Diencephalon (tissue), 1 donor: ENCODE results near the gene ADAM22. TPM values are rescaled to one million over a fixed set of nuclear protein-coding genes. Genes with fewer than 3 reads are reported as not detected.

Experiments used
- total RNA-seq: library from RNA; depleted of rRNA; stranded (reverse); fragments of >200 nt; gene quantifications from one replicate; pipeline ENCODE4 v1.2.3, GENCODE V29; 2014

Gene ADAM22, protein sequence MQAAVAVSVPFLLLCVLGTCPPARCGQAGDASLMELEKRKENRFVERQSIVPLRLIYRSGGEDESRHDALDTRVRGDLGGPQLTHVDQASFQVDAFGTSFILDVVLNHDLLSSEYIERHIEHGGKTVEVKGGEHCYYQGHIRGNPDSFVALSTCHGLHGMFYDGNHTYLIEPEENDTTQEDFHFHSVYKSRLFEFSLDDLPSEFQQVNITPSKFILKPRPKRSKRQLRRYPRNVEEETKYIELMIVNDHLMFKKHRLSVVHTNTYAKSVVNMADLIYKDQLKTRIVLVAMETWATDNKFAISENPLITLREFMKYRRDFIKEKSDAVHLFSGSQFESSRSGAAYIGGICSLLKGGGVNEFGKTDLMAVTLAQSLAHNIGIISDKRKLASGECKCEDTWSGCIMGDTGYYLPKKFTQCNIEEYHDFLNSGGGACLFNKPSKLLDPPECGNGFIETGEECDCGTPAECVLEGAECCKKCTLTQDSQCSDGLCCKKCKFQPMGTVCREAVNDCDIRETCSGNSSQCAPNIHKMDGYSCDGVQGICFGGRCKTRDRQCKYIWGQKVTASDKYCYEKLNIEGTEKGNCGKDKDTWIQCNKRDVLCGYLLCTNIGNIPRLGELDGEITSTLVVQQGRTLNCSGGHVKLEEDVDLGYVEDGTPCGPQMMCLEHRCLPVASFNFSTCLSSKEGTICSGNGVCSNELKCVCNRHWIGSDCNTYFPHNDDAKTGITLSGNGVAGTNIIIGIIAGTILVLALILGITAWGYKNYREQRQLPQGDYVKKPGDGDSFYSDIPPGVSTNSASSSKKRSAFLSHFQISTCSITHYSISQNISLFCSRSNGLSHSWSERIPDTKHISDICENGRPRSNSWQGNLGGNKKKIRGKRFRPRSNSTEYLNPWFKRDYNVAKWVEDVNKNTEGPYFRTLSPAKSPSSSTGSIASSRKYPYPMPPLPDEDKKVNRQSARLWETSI
- 103 TPM for total RNA-seq

DNA sequence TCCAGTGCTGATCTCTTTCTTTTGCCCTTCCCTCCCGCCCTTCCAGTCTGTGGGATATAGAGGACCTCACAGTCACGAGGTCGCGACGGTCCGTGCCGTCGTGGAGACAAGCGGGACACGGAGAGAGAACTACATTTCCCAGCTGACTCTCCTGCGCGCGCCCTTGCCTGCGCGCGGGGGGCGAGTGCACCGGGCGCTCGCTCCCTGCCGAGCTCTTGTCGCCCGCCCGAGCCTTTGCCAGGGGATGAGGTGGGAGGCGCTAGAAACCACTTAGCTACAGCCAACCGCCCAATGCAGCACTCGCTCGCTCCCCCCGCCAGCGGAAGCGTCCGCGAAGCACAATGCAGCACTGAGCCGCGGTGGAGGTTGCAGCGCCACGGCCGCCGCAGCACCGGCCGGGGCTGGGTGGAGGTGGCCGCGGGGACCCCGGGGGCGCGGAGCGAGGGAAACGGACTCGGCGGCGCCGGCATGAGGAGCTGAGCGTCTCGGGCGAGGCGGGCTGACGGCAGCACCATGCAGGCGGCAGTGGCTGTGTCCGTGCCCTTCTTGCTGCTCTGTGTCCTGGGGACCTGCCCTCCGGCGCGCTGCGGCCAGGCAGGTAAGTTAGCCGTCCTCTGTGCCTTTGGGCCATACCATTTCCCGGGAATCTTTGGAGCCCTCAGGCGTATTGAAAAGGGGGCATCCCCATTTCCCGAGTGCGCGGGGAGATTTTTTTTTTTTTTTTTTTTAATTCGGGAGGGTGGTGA, at the start of gene ADAM22:
TSS of gene ADAM22 (plus strand) at position 299 of the 746 bp plus-strand sequence. CDS start at position 514, 215 bp downstream.

GRCh38 chr7:88219781-88220747, 286.0 kb downstream of the ADAM22 start, which contains the start of gene SRI:
SRI (minus strand) TSS chr7:88220038; CDS start chr7:88220026, 12 bp downstream.

Other genes starting within 250 kb of the ADAM22 start
- 27.2 TPM for gene SLC25A40, start 57.9 kb upstream of the ADAM22 start, total RNA-seq
- 14.8 TPM for gene DBF4, start 57.8 kb upstream of the ADAM22 start, total RNA-seq